SW 1271 (cell line): Measurements from ENCODE around the gene MYH9.
"Not testable (repeated sequence)": the region's sequence is repeated elsewhere in the genome, so short reads cannot be mapped to it uniquely, and the experiment has no call there.

Experiments
- DNase-seq, 2 experiments: peaks; one replicate each; lab custom pipeline; 2025; lab: John Stamatoyannopoulos, UW

The MYH9 gene

DNA sequence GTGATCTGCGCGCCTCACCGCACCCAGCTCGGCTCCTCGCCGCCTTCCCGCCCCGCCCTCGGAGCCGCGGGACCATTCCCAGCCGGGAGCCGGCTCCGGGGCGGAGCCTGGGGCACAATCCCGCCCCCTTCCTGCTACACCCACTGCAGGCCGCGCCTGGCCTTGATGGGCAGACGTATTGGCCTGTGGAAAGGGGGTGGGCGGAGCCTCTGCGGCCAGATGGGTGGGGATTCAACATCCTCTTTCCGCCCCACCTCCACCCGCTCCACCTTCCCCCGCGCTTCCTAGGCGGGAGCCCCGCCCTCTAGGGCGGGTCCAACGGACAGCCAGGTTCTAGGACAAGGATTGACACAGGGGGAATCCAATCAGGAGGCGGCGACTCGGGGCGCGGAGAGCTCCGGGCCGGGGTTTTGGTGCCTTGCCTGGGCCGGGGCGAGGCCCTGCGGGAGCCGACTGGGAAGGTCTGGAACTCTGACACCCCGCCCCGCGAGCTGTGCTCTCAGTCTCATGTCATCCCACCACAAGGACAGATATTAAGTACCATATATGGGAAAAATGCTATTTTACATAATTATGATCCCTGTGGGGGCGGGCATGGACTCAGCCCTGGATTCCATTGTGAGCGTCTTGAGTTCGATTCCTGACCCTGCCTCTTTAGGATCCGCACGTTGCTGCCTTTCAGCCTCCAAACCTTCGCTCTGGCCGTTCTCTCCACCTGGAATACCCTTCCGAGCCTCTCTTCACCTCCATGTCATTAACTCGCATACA lies at the start of gene MYH9:
Gene MYH9, minus strand, starts transcription at position 9 of the 768 bp plus-strand sequence. CDS start 38,731 bp downstream, outside the sequence.
- peak; percentile 95 to 96 for DNase-seq

DNA sequence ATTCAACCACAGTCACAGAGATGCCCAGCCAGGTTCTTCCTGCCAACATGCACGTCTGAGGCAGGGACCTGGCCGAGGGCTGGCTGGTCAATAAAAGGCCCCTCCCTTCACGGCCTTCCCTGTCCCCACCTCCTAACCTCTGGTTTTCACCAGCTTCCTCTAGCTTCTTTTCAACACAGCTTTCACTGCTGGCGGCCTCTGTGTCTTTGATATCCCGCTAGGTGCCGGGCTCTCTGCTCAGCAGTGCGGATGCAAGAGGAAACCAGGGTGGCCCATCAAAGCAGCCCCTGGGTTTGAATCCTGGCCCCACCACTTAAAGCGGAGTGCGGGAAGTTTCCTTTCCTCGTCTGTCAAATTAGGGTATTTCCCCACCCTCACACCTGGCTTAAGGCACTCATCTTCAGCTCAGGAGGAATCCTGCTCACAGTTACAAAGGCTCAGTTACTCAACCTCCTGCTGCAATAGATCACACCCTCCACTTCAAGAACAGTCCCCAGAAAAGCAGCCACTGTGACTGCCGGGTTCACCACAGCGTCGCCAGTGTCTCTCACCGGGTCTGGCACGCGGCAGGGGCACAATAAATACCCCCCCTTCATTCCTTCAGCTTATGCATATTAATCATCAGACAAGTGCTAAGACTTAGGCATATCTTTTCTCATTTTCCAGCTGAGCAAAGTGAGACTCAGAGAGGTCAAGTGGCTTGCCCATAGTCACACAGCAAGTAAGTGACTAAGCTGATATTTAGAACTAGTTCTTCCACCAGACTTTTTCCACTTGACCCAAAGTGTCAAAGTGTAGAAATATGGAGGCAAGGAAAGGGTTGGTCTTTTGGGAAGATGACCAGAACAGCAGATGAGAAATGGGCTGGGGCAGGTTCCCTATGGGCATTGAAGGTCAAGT lies 48.0 kb upstream of the MYH9 start:
- no peak for DNase-seq

DNA sequence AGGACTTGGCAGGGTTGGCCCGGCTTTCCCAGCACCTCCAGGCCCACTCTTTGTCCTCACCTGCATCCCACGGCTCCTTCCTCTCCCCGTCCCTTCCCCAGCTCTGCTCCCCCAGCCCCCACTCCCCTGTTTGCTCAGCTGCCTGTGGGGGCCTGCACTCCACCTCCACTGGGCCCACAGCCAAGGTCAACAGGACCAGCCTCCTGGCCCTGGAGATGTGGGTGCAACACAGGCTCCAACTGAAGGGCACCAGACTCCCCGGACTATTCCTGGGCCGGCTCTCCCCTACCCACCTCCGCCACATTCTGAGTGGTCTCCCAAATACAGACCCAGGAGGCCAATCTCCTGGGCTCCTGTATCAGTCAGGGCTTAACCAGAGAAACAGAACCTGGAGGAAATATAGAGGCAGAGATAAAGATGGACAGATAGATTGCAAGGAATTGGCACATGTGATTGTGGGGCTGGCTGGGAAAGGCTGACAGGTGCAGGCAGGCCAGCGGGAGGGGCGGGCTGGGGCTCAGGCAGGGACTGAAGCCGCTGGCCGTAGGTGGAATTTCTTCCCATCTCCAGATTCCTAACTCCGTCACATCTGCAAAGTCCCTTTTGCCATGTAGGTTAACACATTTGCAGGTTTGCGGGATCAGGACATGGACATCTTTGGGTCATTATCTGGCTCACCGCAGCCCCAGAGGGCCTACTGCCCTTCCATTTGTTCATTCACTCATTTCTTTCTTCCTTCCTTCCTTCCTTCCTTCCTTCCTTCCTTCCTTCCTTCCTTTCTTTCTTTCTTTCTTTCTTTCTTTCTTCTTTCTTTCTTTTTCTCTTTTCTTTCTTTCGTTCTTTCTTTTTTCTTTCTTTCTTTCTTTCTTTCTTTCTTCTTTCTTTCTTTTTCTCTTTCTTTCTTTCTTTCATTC lies 45.8 kb upstream of the MYH9 start:
- DNase-seq = no peak

DNA sequence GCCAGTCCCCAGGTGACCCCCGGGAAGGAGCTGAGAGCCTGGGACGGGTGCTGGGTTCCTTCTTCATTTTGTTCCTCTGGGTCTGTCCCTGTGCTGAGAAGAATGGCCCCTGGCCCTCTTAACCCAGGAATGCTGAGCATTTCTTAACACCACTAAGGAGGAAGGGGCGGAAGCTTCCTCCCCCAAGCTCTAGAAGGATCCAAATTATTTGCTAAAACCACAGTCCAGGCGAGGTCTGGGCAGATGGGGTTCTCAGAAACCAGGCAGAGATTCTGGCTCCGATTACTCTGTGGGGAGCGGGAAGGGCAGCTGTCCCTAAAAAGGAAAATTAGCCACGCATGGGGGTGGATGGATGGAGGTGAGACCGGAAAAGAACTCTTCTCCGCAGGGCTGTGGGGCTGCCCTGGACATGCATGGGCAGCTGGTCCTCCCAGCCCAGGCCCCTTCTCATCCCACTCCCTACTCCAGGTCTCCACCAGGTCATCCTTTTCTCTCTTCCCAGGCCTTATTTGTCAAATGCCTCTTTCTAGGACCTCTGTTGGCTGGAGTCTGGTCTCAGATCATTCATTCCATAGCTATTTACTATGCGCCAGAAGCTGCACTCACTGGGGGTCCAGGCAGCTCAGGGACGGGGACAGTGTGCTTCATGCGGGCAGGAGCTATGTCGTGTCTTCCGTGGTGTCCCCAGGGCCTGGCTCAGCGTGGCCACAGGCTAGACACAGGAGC lies 45.0 kb upstream of the MYH9 start:
- no peak for DNase-seq

DNA sequence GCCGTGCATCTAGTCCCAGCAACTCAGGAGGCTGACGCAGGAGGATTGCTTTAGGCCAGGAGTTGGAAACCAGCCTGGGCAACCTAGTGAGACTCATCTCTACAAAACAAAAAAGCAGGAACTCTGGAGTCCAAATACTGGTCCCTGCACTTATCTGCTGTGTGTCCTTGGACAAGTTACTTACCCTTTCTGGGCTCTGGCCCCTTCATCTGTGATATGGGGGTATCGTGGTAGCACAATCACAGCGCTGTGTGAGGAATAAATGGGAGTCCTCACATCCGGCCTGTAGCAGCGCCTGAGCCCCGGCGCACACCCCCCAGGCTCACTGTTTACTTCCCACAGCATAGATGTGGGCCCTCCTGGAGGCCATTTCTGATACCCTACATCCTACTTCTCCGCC lies 44.2 kb upstream of the MYH9 start:
- DNase-seq = no peak

DNA sequence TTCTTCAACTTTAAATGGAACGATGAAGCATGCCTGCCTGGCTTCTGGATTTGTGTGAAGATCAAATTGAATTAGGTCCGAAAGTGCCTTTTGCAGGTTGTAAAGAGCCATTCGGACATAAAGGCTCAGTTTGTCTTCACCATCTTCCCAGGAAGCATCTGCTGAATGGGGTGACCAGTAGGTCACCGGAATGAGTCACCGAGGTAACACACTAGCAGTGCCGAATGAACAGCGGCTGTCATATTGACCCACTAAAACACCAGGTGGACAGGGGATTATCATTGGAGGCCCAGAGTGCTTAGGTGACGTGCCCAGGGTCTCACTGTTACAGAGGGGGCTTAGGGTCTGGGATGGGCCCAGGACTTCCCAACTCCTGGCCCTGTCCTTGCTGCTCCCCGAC lies 43.1 kb upstream of the MYH9 start:
- no peak for DNase-seq

DNA sequence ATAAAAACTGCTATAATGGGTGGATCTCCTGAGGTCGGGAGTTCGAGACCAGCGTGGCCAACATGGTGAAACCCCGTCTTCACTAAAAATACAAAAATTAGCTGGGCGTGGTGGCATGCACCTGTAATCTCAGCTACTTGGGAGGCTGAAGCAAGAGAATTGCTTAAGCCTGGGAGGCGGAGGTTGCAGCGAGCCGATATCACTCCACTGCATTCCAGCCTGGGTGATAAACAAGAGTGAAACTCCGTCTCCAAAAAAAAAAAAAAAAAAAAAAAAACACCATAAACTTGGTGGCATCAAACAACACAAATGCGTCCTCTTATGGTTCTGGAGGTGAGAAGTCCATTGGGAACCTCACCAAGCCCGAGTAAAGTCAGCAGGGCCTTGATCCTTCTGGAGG lies 40.2 kb upstream of the MYH9 start:
- DNase-seq = not testable (repeated sequence)

DNA sequence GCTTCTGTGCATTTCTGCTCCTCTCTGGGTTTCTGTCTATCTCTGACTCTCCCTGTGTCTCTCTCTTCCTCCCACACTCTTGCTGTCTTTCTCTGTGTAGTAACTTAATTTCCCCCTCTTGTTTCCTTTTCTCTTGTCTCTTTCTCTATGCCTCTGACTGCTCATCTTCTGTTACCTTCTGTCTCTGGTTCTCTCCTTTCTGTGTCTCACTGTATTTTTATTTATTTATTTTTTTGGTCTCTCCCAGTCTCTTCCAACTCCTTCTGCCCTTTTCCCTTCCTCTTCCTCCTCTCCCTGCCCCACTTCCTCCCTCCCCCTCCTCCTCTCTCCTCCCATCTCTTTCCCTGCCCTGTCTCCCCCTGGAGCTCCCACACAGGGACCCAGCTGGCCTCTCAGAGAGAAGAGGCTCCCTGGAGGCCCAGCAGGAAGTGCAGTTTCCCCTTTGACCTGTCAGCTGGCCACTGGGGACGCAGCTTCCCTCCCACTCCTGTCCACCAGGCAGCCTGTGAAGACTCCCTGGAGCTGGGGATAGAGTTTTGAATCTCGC lies 38.3 kb upstream of the MYH9 start:
- DNase-seq = peak in 1 of 2 experiments; percentile 6

DNA sequence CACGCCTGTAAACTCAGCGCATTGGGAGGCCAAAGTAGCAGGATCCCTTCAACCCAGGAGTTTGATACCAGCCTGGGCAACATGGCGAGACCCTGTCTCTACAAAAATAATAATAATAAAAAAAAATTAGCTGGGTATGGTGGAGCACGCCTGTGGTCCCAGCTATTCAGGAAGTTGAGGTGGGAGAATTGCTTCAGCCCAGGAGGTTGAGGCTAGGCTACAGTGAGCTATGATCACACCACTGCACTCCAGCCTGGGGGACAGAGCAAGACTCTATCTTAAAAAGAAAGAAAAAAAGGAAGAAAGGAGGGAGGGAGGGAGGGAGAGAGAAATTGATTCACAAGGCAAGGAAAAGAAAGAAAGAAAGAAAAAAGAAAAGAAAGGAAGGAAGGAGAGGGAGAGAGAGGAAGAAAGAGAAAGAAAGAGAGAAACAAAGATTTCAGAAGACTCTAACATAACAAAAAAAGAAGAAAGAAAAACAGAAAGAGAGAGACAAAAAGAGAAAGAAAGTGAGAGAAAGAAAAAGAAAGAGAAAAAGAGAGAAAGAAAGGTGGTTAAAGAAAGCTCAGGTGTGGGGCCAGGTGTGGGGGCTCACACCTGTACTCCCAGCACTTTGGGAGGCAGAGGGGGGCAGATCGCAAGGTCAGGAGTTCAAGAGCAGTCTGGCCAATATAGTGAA lies 37.3 kb upstream of the MYH9 start:
- DNase-seq = no peak

DNA sequence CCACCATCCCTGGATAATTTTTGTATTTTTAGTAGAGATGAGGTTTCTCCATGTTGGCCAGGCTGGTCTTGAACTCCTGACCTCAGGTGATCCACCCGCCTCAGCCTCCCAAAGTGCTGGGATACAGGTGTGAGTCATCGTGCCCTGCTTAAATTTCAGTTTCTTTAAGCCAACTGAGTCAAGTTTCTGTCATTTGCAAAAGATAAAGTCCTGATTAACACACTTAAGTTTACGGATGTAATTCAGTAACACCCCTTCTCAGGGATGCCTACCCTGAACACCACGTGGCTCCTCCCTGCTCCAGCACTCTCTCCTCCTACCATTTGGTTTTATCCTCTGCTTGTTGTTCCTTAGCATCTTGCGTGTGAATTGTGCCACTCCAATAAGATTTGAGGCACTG lies 36.7 kb upstream of the MYH9 start:
- not testable (repeated sequence) for DNase-seq

DNA sequence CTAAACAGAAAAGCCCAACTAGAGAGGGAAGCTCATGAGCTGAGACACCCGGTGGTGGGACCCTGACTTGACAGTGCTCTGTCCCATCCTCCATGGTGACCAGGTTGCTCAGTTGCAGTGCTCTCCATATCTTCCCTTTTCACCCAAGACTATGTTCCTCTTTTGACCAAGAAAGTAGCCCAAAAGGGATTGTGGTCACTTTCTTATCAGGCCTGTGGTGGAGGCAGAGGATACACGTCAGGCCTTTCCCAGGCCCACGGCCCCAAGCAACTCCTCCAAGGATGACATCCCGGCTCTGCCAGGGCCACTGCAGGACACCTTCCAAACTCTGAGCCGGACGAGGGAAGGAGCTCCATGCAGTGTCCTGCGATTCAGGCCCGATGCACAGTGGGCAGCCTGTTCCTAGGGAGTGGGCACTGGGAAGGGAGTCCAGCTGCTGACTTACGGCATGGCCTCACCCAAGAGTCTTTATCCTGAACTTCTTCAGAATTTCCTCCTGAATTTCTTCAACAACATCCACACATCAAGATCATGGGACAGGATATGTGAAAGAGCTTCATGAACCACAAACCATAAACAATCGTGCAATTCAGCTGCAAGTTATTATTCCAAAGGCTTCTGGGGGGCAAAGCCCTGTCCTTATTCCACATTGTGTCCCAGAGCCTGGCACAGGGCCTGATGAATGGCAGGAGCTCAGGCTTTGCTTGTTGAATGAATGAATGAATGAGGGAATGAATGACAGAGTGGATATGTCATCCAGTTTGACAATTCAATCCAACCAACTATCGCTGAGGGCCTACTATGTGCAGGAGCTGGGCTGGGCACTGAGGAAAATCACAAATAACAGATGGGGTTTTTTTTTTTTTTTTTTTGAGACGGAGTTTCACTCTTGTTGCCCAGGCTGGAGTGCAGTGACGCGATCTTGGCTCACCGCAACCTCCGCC lies 36.0 kb upstream of the MYH9 start:
- no peak for DNase-seq

DNA sequence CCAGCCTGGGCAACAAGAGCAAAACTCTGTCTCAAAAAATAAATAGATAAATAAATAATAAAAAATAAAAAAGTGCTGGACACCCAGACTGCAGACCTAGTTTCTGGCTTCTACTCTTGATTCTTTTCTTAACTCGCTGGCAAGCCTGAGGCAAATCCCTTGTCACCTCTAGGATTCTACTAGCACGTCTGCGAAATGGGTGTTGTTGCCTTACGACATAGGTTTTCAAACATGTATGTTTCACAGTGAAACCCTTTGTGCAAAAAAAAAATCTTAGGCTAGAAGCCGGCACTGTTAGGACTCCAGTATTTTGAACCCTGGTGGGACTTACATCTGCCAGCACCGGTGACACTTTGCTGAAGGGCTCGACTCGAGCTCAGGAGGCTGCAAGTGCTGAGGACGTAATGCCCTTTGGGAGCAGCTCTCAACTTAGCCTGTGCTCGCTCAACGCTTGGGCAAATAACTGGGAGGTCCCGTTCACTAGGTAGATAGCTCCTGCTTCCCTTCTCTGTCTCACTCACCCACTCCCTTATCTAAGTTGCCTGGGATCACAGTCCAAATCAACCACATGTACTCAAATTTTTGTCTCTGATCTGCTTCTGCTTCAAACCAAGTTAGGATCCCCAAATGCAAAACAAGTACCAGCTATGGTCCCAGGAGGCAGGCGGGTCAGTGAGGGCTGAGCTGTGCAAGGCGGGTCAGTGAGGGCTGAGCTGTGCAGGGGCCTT lies 34.7 kb upstream of the MYH9 start:
- no peak for DNase-seq

DNA sequence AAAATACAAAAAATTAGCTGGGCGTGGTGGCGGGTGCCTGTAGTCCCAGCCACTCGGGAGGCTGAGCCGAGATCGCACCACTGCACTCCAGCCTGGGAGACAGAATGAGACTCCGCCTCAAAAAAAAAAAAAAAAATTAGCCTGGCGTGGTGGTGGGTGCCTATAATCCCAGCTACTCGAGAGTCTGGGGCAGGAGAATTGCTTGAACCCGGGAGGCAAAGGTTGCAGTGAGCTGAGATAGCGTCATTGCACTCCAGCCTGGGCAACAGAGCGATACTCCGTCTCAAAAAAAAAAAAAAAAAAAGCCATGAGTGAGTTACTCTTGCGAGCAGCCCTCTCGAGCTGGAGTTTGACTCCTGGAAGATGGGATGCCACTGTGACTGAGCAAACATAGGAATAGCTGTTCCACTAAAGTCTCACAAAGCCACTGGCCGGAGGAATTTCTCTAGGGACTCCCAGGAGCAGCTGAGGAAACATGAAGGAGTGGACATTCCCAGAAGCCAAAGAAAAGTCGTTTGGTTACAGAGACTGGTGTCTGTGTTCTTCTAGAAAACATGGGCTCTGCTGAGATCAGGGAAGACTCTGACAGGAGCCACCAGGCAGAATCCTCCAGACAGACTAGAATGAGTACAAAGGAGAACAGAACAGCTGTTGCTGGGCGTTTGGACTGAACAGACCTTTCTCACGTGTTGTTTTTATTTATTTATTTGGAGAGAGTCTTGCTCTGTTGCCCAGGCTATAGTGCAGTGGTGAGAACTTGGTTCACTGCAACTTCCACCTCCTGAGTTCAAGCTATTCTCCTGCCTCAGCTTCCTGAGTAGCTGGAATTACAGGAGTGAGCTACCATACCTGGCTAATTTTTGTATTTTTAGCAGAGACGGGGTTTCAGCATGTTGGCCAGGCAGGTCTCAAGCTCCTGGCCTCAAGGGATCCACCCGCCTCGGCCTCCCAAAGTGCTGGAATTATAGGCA lies 32.4 kb upstream of the MYH9 start:
- DNase-seq = no peak

DNA sequence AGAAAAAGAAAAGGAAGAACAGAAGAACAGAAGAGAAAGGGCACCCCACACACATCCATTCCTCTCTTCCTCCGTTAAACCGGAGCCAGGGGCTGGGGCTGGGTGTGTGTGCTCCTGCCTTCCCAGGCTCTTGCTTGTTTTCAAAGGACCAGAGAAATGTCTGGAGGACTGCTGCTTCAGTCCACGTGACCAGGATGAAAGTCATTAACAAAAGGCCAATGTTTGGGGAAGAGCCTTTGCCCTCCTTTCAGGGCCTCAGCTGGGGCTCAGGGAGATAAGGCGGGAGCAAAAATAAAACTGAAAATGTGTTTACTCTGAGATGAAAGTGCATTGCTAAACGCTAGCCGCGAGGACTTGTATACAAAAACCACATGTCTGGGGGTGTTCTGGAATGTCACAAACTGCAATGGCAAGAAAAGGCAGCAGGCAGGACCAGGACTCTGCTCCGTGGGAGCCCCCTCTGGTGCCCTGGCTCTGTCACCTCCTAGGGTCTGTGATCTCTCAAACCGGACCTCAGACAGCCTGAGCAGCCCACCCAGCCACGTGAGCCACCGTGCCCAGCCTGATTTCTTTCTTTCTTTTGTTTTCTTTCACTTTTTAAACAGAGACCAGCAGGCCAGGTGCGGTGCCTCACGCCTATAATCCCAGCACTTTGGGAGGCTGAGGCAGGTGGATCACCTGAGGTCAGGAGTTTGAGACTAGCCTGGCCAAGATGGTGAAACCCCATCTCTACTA lies 31.6 kb upstream of the MYH9 start:
- no peak for DNase-seq

DNA sequence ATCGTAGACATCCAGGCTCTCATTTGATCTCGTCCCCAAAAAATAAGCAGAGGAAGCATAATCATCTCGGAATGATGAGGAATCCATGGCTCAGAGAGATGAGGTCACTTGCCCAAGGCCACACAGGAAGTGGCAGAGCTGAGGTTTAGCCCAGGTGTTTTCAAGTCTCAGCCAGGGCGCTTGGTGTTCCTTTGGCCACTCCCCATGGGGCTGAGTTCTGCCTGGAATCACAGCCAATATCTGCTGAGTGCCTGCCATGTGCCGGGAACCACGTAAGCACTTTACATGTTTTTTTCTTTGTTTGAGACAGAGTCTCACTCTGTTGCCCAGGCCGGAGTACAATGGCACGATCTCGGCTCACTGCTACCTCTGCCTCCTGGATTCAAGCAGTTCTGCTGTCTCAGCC lies 29.5 kb upstream of the MYH9 start:
- peak in 1 of 2 experiments; percentile 9 for DNase-seq

DNA sequence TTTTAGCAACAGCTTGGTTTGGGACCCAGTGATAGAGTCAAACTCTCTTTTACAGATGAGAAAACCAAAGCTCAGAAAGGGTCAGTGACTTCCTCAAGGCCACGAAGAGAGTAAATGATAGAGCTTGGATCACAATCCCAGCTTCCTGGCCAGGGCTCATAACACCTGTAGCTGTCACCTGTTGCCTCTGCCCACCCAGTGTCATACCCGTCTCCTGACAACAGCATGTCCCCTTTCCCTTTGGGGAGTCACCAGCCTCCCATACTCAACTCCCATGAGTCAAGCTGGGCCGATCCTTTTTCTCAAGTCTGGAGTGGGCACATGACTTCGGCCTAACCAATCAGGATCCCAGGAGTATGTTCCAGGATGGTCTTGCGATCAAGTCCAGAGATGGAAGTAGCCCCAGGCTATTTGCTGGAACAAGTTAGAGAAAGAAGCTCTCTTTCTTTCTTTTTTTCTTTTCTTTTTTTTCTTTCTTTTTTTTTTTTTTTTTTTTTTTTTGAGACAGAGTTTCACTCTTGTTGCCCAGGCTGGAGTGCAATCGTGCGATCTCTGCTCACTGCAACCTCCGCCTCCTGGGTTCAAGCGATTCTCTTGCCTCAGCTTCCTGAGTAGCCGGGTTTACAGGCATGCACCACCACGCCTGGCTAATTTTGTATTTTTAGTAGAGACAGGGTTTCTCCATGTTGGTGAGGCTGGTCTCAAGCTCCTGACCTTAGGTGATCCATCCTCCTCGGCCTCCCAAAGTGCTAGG lies 27.8 kb upstream of the MYH9 start:
- DNase-seq = no peak
